ENCODE results near the gene CDC34. TPM values are rescaled to one million over a fixed set of nuclear protein-coding genes. Genes with fewer than 3 reads are reported as not detected.

The CDC34 gene
- total and polyA plus RNA-seq, 2 of the 8 experiments (the other 6 are each of a cell fraction or from before 2014, with no cell fraction given) = 95.9 to 129 TPM

- Histone ChIP-seq H3K18ac (ENCODE audit: extremely low read depth, low read length) (no peak overlapping the region), H3K4ac (replicated peaks; ENCODE audit: insufficient read length, low read depth, low read length) (no peak overlapping the region), H3K27me3 (replicated peaks in 1 of 4; ENCODE audit: control insufficient read depth in 3 of 4, extremely low read depth in 1 of 4, insufficient read depth in 3 of 4, low read length in 3 of 4) (no peaks in the 10 kb centered on the region), H3K9ac (replicated peaks in 1 of 4; ENCODE audit: extremely low read depth in 1 of 4, low read depth in 3 of 4, low read length in 3 of 4) (no peak overlapping the region), H2BK15ac (ENCODE audit: low read length) (no peak overlapping the region), H3K9me3 (ENCODE audit: insufficient read depth in 2 of 2, low read depth in 1 of 2, low read length in 1 of 2) (no peaks in the 10 kb centered on the region), H3K23ac (ENCODE audit: insufficient read length) (no peak overlapping the region), H3K79me2 (ENCODE audit: control insufficient read depth in 1 of 2, insufficient read depth in 2 of 2, low read length in 2 of 2) (no peaks in the 10 kb centered on the region), H3K36me3 (ENCODE audit: control insufficient read depth in 2 of 4, insufficient read depth in 4 of 4, low read length in 3 of 4) (no peaks in the 10 kb centered on the region), H3K14ac (ENCODE audit: insufficient read length) (no peak overlapping the region), H2AK5ac (ENCODE audit: low read depth, low read length) (no peak overlapping the region), H2AFZ (ENCODE audit: low read length) (no peak overlapping the region), H4K20me1 (replicated peaks in 1 of 2; ENCODE audit: control insufficient read depth in 1 of 2, insufficient read depth in 2 of 2, low read length in 2 of 2) (peaks cover 0 to 2% of the 10 kb centered on the region in 2 experiments), H2BK12ac (ENCODE audit: low read depth, low read length) (no peak overlapping the region), H3K23me2 (ENCODE audit: low read depth, low read length) (no peaks in the 10 kb centered on the region; the same call in 1 of the 2 replicates), H3K4me1 (replicated peaks in 1 of 4; ENCODE audit: control insufficient read depth in 3 of 4, insufficient read depth in 4 of 4, low read length in 3 of 4) (peaks cover 0 to 3% (median under 1%) of the 10 kb centered on the region in 4 experiments; a peak in 4 of 7 replicates), H3K4me3 (ENCODE audit: extremely low read depth in 1 of 4, insufficient read depth in 2 of 4, low read depth in 3 of 4, low read length in 4 of 4) (no peak overlapping the region), H3K79me1 (ENCODE audit: low read depth, low read length) (no peaks in the 10 kb centered on the region), H4K8ac (ENCODE audit: extremely low read depth, insufficient read depth, low read length) (no peak overlapping the region; the same call in 1 of the 2 replicates), H3K27ac (ENCODE audit: low read depth, low read length) (no peak overlapping the region), H2BK20ac (ENCODE audit: low read length) (no peak overlapping the region), H2BK5ac (ENCODE audit: low read depth, low read length) (no peak overlapping the region), H2BK120ac (replicated peaks; ENCODE audit: low read depth, low read length) (no peak overlapping the region), H3K56ac (replicated peaks; ENCODE audit: insufficient read length, low read depth, low read length) (no peak overlapping the region), H3K4me2 (ENCODE audit: insufficient read depth in 1 of 2, low read depth in 2 of 2, low read length in 2 of 2) (no peak overlapping the region), H4K91ac (replicated peaks; ENCODE audit: insufficient read length, low read length) (no peak overlapping the region), H4K5ac (ENCODE audit: insufficient read length, low read depth, low read length) (no peak overlapping the region)
- 92% methylated on average over 11 of the region's 14 CpGs; no CpG with 5 or more reads in 1 of the 2 experiments for WGBS, 2 experiments (ENCODE audit: extremely low coverage in 1 of 2, insufficient coverage in 1 of 2, insufficient read length in 1 of 2, insufficient replicate concordance in 2 of 2, low coverage in 1 of 2, low lambda C conversion rate in 2 of 2, missing lambda C conversion rate in 1 of 2)
- no peak for FAIRE-seq
- TF ChIP-seq NRF1 (IDR thresholded peaks at IDR 0.05; ENCODE audit: low read depth, low read length) (no peak), RXRA (IDR thresholded peaks at IDR 0.05; ENCODE audit: insufficient read depth, low read depth, low read length) (no peak), ATF2 (IDR thresholded peaks at IDR 0.05; ENCODE audit: low read length) (no peak), JUND (IDR thresholded peaks at IDR 0.05; ENCODE audit: low read length) (no peak), TBP (IDR thresholded peaks at IDR 0.05; ENCODE audit: low read depth, low read length) (no peak), JUN (IDR thresholded peaks at IDR 0.05; ENCODE audit: low read depth, low read length) (no peak), TCF12 (IDR thresholded peaks at IDR 0.05; ENCODE audit: low read depth, low read length) (no peak), SIX5 (IDR thresholded peaks at IDR 0.05; ENCODE audit: low read depth, low read length) (no peak), POLR2A (IDR thresholded peaks at IDR 0.05; ENCODE audit: control extremely low read depth in 1 of 2, low read depth in 2 of 2, low read length in 2 of 2) (no peak), CHD2 (IDR thresholded peaks at IDR 0.05; ENCODE audit: low read length) (no peak)
- CTCF ChIA-PET (ENCODE audit: partially characterized antibody) = interaction anchor here (0.7 to 2.4 kb wide), 4 partner anchors 29 to 268 kb away, joined by 3 to 6 read pairs (median 3); no protein-coding TSS in a partner anchor
- DNase-seq (ENCODE audit: low read depth in 1 of 2, low spot score in 2 of 2) = no peak
- POLR2A ChIA-PET (ENCODE audit: partially characterized antibody) = interaction anchor here (1.0 to 7.1 kb wide), 5 partner anchors 13 to 29 kb away, joined by 4 to 38 read pairs (median 6); partner anchors contain the start of gene CDC34
Observed at GRCh38 chr19:555474-555808, 23.9 kb downstream of the CDC34 start.

Data from H1 (cell line).